GM18867 (cell line): ENCODE data around the gene HAND2.

Experiments used
- ATAC-seq: cut with Tn5 transposase; IDR thresholded peaks from one replicate; pipeline ENCODE4 v1.9.1; 2021; ENCODE audit warnings: mild to moderate bottlenecking, moderate library complexity; ENCODE audit not compliant: unreplicated experiment

The HAND2 gene

DNA sequence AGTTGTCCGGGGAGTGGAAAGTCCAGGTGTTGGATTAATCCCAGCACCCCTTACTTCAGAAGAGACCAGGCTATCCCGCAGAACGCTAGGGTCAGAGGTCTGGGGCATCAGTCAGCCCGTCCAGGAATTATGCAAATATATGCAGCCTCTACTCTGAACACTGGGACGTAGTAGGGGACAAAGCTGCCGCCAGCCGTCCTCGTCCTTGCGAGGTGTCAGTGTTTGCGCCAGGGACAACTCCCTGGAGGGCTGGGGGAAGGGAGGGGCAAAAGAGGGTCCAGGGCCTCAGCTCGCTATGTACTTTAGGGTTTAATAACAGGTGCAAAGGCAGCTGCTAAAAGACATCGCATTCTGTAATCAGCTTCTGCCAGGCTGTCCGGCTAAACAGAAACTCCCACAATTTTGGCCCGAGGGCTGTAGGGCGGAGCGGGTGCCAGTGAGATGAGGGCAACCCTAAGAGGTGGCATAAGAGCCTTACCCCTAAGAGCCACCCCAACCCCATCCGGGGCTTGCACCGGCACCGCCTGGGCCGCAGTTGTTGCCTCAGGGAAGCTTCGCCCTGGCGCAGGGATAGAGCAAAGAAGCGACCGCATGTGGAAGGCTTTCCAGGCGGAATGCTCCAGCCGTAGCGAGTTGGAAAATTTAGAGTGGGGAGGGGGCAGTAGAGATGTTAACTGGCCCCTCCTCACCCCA, 8.4 kb downstream of the HAND2 start:
- ATAC-seq: no peak

DNA sequence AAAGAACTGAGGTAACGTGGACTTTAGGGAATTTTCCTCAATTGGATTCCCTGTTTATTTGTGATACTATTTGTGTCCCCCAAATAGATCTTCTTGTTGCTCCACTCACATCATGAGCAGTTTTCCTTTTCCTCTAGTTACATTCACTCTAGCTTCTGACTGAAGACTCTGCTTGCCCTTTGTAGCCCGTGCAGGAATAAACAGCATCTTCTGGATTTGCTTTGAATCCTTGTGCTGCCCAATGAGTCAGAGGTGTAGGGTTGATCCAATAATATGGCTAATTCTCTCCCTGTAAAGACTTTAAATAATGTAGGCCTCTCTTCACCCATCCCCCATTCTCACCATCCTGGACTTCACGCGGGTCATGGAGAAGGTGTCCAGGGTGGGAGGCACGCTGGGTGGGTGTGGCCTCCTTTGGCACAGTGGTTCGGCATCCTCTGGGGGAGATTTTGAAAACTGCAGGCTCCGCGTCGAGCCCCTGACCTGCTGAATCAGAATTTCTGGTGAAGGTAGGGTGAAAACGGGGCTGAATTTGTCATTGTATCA, 9.0 kb downstream of the HAND2 start:
- ATAC-seq: no peak

DNA sequence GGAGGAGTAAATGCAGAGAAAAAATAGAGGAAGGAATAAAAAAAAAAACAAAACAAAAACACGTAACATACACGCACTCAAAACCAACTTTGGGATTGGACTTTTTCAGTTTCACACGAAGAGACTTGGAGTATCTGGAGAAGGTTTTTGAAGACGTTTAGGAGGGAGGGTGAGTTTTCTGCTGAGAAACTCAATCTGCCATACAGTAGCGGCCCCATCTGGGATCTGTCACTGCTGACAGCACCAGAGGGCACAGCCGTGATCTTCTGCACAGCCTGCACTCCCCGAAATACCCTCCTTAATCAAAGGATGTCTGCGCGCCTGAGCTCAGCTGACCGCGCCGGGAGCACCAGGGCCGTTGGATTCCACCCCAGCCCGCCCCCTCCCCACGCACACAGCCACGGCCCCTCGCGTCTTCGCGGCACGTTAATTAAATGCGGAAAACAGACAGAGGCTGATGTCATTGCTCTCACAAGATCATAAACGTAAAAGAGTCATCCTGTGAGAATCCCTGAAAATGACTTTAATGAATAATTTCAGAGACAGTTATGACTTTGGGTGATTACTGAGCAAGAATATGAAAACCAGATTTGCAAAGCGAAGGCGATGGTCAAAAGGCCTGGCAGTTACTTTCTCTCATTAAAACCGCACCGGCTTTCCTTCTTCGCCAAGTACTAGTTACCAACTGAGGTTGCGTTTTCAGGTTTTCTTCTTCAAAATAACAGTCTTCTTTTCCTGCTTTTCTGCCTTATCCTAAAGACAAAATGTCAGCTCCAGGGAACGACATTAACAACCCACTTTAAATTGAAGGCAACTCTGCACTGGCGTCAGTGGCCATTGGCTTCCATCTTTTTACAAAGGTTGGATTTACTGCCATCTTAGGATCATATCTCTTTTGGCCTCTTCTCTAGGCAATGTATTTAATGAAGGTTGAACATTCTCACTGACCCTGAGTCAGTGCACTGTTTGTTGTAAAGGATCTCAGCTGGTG, 10.6 kb downstream of the HAND2 start:
- no peak for ATAC-seq

DNA sequence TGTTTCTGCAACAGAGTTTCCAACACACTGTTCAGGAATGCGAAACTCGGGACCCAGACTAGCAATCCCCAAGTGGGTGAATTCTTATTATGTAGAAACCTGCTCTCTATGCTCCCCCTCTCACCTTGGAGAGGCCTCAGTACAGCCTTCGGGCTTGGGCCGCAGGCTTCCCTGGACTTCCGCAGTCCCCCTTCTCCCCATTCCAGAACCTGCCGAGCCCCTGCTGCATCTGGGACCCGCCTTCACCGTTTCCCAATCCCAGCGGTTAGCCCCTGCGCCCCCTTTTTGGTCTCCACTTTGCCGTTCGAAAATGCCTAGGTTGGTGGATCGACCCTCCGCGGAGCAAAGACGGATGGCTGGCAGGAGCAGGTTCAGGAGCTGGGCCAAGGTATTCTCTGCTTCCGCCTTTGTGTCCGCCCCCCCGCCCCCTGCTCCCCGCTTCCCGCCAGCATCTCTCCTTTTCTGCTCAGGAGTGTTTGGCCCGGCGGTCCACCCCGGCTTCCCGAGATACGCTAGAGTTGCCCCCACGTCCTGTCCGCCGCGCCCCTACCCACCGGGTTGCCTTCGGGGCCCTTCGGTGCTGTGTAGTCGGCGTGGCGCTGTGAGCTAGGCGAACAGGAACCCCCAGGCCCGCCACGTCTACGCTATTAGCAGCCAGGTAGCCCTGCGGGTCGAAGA, 11.5 kb downstream of the HAND2 start:
- no peak for ATAC-seq

DNA sequence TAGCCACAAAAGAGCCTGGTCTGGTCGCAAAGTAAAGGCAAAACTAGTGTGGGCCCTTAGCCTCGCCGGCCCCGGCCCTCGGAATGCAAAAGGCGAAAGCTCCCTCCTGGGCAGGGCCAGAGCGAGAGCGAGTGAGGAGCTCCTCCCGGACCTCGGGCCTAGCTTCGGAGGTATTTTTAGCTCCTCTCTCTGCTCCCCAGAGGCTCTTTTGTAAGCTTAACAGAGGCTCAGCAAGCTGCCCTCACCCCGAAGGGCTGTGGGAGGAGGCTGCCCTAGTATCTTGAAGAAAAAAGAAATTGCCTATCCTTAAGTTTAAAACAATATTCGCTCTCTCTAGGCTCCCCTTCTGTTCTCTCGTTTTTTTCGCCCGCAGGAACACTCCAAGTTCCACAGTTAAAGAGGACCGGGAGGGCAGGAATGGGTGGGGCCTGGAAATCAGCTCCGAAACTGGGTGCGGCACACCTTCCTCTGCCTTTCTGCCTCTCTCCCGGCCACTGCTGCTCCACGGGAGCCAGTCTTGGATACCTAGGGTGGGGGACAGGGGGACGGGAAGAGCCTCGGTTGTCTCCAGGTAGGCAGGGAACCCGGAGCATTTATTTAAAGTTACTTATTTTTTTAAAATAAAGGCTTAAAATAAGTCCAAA, 12.1 kb downstream of the HAND2 start:
- no peak for ATAC-seq

DNA sequence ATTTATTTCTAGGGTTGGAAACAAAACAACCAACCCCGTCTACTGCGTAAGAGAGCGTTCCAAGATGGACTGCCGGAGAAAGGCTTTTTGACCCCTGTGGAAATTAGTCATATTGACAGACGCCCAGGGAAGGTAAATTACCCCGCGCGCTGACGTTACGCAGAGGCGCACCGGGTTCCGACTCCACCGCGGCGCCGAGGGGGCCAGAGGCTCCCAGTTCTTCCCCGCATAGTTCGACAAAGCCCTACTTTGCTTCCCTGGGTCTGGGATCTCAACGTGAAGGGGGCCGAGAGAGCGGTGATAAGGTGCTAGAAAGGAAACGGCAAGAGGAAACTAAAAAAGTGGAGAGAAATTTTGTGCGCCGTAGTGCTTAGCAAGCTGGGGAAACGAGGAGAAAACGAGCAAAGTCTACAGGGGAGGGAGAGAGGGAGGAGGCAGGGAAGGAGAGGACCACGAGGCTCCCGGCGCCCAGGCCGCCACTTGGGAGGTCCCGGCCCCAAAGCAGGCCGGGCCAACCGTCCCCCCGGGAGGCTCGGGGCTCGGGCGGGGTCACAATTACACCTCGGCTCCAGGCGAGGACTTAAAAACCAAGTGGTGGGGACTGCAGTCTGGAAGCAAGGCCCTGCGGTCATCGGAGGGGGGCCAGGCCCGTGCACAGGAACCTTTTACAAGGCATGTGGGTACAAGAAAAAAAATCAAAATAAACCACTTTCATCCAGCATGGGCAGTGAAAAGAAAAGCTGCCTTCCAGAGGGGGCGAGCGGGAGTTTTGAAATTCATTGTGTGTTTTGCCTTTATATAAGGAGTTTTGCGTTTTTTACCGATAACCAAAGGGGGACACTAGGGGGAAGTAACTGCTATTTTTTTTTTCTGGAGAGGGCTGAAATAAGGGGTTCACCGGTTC, 13.2 kb downstream of the HAND2 start:
- ATAC-seq: no peak

DNA sequence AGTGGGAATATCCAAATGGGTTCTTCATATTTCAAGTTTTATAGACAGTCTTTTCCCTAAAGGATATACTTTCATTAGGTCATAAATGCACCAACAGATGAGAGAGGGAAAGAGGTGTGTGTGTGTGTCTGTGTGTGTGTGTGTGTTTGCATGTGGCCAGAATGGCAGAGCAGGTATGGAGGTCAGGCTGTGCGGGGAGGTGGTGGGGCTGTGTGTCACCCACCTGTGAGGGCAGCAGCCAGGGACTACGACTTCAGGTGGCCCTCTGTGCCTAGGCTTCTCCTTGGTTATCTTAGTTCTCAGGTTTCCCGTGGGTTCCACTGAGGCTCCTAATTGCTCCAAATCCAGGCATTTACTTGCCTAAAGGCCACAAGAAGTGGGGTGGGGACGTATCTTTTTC, 14.6 kb downstream of the HAND2 start:
- no peak for ATAC-seq

DNA sequence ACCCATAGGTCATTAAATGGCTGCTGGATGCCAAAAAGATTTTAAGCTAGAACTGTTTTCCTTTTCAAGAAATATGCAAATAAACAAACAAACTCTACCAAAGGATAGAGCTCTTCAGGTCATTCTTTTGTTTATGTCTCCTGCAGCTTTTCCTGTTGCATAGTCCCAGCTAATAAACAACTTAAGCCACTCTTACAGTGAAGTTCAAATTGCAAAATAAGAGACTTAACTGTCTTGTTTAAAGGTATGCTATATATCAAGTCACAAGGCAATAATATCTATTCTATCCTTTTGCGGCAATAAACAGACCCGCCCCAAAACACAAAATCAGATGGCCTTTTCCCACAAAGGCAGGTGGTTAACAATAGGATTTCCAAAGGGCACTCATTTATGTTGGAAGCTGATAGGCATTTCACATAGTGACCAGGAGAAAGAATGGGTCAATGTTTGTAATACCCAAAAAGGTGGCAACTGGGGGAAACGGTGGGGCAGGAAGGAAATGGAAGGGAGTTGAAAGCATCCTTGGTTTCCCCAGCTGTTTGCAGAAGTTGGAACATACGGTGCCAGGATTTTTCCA, 15.3 kb downstream of the HAND2 start:
- no peak for ATAC-seq

DNA sequence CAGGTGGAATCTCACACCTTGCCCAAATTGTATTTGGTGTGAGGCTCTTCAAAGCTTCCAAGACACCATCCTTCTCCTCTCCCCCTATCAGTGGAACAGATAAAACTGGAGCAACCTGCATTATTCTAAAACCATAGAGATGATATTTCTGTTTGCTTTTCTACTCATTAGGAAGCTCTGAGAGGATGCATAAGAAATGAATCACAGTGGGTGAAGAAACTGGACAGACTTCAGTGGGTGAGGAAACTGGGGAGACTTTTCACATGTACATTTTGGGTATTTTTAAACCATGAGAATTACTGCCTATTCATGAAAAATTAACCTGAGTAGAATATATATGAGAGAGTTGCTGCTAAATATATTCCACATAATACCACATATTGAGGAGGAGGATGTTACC, 16.4 kb downstream of the HAND2 start:
- no peak for ATAC-seq

DNA sequence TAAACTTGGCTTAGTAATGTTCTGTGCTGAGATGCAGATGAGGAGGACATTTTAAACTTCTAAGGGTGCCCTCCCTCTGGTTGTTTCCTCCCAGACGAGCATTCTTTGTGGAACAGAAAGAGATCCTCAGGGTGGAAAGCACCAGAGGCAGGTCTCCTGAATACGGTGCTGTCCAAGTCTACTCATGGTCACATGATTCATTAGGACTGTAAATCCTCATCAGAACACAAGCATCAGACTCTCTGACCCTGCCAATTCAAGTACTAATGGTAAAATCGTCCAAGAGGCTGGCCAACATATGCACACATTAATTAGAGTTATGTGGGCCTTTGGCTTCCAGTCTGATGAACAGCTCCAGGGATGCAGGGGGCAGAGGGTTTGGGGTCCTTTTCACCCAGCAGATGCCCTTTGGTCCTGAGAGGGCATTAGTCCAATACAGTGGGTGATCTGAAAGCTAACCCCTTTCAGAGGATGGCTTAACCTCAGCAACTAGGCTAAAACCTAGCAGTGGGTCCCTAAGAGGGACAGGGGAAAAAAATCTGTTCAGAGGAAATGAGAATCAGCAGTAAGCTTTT, 18.2 kb downstream of the HAND2 start:
- no peak for ATAC-seq

DNA sequence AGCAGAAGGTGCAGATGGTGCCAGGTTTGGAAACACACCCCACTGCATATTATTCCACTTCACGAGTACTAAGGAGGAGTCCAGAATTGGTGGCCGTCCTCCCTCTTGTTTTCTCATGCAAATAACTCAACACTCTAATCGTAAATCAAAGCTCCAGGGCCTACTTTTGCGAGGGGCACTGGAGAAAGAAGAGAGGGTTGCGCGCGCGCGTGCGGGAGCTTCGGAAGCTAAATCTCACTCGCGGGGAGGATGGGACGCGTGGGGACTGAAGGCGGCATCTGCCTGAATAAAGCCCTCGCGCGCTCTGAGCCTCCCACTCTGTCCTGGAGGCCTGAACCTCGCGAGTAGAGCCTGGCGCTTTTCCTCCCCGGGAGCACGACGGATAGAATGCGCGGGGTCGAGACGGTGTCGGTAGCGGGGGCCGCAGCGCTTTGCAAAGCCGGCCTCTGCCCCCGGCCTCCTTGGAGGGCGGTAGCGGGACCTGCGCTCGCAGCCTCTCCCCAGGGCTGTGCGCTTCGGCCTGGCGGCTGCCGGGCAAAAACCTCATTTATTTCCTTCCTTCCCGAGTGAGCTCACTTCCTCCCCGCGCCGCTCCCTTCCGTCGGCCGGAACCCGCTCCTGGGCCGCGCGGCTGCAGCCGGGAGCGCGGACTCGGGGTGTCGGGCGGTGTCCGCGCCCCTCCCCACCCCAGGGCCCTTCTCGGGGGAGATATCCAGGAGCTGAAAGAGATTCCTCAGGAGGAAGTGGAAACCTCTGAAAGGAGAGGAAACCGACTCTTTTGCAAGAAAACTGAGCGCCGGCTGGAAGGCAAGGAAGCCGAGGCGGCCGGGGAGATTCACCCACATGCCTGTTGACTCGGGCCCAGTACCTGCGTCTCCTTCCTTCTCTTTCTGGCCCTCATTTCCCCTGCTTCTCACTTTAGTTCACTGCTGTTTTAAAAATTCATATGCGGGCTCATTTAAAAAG, 20.7 kb downstream of the HAND2 start:
- no peak for ATAC-seq

DNA sequence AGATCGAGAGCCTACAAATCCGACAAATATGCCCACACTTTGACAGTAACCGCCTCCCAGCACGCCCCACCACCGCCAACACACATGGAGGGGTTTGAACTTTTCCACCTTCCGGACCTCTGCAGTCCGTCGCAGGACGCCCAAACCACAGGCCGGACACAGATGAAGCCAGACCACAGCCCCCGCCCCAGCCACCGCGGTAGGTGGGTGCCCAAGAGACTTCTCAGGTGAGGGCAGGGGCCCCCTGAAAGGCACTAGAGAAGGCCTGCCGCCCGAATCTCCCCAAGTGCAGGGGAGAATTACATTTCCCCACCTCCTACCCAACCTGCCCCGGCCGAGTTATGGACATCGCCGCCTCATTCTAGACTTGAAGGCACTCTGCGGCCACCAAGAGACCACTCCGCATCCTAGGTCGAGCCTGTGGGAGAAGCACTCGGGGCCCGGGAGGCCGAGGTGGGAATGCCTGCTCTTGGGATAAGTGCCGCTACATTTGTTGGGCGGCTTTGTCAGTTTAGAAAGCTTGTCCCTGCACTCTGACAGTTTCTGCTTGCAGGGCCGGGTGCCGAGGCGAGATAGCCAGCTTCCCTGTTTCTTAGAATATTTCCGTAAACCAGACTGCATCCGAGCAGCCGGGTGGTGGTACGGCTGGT, 21.5 kb downstream of the HAND2 start:
- no peak for ATAC-seq

DNA sequence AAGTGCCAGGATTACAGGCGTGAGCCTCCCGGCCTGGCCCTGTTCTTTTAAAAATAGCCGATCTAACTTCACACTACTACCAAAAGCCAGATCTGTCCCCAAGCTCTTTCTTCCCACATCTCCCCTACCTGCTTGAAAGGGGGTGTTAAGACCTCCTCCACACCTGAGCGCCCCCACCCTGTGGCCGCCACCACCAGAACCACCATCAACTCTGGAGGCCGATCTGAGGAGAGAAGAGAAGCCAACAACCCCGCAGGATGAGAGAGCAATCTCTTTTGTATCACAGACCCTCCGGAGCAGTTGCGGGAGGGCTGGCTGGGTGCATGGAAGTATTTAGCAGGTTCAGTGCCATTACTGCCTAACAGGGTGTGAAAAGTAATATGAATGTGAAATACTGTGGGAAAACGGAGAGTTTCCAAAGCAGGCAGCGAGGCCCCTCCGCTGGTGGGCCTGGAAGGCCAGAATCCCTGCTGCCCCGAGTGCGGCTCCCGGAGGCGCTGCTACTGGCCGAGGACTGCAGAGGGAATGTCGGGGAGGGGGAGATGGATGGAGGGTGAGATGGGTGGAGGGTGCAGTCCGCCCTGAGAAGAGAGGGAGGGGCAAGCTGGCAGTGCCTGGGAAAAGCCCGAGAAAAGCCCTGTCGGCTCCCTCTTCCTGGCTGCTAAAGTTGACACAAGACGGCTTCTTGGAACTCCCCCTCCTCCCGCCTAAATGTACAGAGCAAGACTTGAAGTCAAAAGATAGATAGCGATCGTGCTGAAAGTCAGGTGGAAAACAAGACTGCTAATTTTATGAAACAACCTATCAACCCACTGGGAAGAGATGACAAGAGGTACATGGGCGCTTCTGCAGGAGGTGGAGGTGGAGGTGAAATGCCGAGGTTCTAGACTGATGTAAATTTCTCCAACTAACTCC, 22.3 kb downstream of the HAND2 start:
- ATAC-seq: no peak

DNA sequence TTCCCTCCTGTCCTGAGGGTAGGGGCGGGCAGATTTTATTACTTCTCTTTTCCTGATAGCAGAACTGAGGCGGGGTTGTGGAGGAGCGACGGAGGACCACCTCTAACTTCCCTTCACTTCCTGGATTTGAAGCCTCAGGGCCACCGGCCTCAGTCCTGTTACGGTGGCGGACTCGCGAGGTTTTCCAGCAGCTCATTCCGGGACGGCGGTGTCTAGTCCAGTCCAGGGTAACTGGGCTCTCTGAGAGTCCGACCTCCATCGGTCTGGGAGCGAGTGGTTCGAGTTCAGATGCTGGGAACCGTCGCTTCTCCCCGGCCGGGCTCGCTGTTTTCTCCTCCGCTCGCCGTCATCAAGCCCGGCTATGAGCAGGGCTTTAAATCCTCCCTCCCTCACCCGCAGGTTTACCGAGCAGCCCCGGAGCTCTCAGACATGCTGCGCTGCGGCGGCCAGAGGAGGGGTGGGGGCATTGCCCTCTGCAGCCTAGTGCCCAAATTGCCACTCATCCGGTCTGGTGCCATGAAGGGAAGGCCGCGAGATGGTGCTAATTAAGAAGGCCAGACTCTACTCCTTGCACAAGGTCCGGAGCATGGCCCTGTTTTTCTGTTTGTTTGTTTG, 23.3 kb downstream of the HAND2 start:
- ATAC-seq: no peak

DNA sequence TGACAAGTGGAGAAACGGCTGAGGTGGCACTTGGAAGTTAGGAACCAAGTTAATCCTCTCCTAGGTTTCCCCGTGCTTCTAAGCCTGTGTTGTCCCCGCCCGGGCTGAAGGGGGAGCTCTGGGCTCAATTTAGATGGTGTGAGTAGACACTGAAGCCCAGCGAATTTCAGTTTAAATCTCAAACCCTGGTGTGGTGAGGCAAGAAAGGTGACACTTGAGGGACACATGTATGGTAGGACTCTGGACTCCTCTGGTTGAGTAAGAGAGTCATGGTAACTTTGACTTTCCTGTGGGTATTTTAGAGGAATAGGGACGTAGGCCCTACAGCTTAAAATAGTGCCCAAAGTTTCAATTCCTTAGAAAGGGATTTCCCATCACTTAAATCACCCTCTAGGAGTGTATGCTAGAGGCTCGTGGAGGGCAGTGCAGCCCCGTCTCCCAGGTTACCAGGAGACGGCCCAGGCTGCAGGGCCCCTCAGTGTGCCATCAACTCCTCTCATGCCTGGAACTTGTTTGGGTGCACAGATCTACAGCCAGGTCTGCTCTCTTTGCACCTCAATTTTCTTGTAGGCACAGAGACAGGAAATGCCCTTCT, 24.0 kb downstream of the HAND2 start:
- peak; percentile 87 for ATAC-seq

DNA sequence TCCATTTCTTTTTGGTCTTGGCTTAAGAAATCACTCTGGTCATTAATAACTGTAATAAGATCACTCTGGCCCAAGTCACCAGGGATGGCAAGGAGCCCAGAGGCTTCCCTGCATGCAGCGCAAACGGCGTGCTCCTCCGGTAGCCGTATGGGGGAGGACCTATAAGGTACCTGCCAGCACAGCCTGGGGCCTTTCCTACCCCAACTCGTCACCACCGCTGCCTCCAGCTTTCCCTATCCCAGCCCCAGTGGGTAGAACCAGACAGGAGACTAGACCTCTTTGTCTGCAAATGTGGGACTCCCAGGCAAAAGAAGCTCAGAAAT, 25.9 kb downstream of the HAND2 start:
- ATAC-seq: no peak
